Amygdala (tissue), 56 donors: Measurements from ENCODE around the gene CCNK.
A peak's percentile ranks its signal among the peaks of the same experiment; 100 is the strongest.

Source experiments
- DNase-seq, 56 donors: peaks; one replicate each; lab custom pipeline; 2025; lab: John Stamatoyannopoulos, UW

CCNK gene

DNA sequence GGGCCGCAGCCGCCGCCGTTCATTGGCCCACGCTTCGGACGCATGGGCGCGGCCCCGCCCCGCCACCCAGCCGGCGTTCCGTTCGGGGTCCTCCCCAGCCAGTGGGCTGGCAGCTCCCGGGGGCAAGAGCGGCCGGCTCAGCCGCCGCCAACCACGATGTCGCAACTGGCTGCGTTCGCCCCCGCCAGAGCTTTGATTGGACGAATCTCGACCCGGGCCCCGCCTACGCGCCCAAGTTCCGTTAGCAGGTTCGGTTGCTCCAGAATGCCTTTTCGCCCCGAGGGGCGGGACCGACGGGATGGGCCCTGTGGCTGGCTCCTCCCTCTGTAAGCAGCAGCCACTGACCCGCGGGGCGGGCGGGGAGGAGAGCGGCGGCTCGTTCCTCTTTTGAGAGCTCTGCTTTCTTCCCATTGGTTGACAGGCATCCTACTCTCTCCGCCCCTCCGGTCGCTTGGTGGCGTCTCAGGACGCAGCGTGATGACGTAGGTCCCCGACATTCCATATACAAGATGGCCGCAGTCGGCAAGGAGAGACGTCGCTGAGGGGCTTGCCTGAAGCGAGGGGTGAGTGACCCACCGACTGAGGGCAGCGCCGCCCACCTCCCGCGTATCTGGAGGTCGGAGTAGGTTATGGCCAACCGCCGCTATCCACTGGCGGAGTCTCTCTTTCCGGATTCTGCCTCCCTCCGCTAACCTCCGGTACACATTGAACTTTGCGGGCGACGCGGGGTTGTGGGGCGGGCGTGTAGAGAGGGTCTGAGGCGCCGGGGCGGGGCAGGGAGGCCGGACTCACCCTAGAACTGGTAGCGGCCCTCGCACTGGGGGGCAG is at the start of gene CCNK:
Gene CCNK (plus strand): TSS at position 493 of the 828 bp plus-strand sequence. CDS start 11,269 bp downstream, outside the sequence.
- peak; percentile 85 to 100 (median 100) for DNase-seq

DNA sequence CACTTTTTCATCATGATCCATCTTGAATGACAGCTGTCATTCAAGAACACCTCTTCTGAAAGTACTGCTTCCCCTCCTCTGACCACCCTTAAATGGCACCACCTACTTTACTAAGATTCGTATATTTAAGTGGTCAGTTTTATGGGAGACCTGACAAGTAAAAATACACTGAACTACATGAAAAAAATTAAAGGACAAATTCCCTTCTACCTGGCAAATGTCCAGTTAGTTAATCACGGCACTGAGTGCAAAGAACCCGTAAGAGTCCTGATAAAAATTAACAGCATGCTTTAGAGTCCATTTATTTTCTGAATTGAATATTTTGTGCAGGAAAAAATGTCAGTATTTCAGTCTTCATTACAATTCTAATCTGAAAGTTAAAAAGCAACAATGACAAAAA is 49.2 kb upstream of the CCNK start:
- no peak for DNase-seq

DNA sequence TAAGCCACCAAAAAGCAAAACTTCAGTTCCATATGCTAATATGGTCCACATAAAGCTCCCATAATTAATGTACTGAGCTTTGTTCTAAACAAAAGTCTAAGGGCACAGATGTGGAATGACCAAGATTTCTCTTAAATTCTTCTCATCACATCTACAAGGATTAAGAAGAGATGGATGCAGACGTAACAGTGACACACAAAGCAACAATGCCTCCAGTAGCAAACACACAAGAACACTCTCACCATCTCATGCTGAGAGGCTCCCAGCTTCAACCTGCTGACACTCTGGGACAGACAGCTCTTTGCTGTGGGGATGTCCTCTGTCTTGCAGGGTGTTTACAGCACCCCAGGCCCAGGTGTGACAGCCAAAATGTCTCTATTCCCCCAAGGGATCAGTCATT is 48.7 kb upstream of the CCNK start:
- no peak for DNase-seq

DNA sequence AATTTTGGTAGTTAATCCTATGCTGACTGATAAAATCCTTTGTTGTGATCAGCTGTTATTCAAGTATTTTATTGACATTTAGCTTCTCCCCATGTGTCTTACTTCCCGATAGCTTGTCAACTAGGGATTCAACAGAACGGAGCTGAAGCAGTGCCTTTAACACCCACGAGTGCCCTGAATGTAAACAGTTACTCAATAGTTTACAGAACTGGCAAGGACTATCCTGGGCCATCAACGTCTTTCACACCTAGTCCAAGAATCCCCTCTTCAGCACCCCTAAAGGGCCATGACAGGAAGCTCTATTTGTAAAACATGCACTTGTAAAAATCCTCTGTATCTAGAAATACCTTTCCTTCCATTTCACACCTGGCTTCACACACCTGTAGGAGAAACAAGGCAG is 45.9 kb upstream of the CCNK start:
- no peak for DNase-seq

DNA sequence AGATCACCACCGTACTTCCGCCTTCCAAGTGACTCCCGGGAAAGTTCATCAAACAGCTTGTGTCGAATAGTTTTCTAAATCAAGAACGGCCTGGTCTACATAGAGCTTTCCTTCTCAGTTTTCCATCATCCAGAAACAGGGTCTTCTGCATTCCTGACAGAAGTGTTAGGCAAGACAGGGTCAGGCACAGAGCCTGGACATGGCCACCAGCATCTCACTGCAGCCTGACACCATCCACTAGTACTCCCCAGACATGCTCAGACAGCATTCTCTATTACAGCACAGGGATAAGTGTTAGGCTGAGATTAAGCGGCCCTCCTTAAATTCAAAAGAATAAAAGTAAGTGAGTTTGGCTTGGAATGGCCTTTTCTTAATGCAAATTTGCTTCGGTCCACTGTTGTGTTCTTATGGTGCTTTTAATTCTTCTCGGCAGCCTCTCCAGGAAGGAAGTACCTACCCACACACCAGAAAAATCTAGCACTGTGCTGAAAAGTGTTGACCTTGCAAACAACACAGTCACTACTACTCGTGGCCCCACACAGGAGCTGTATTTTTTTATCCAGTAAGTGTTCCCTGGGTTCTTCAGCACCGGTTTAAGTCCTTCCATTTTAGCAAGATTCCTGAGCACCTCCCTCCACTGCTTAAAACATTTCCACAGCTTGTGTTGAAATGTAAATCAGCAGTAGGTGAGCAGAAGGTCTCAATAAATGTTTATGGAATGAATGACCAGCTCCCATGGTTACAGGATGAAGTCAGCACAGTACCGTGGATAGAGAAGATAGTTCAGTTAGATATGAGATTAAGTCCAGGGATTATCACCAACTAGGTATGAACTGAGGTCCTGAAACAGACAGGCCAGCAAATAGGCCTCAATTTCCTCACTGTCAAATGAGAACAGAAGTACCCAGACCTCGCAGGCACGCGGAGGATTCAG is 44.7 kb upstream of the CCNK start:
- no peak for DNase-seq

DNA sequence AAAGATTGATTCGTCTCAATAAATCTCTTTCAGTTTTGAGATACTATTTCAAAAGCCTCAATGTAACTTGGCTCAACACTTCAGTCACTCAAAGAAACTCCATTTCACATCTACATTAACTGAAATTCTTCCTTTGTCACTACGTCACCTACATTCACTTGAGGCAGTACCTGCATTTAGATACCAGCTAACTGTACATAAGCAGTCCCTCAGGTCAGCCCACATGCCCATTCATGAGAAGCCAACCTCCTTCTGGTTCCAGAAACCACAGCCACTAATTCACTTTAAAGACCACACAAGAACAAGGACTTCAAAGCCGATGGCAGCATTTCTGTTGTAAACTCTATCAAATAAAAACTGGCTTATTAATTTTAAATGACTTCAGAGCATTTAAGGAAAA is 43.5 kb upstream of the CCNK start:
- DNase-seq: no peak

DNA sequence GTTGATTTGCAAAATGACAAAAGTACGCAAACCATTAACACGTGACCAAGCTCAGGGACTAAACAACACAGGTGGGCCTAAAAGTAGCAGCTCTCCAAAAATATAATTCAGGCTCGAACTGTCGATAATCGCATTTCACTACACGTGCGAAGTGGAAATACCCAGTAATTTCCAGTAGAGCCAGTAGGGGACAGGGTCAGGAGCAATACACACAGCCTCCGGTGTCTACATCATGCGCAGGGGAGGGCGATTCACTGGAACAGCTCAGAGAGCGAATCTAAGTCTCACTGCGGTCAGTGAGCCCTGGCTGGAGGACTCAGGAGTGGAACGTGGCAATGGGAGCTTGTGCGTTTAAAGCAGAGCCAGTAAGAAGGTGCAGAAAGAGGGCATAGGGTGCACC is 40.9 kb upstream of the CCNK start:
- no peak for DNase-seq

DNA sequence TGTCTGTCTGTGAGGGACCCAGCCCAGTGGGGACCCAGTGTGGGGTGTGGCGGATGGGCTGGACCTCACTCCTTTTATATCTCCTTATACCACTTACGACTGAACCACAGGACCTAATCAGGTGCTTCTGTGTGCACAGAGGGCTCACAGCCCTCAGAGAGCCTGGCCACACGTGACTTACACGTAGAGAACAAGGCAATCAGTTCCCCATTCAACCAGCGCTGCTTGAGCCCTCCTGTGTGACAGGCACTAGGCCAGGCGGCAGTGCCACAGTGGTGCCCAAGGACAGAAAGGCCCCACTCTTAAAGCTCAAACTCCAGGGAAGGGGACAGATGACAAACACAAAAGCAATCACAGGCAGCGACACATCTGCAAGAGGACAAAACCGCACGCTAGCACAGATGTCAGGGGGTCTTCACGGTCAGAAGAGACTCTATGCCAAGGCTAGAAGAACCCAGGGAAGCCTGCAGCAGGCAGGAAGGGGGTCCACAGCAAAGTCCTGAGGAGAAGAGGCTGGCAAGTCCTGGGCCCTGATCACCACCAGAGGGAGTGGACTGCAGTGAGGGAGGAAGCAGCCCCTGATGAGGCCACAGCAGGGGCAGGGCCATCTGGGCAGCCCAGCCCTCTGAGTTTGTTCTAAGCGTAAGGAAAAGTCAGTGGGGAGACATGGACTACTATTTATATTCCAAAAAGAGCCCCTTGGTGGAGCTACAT is 39.9 kb upstream of the CCNK start:
- no peak for DNase-seq

DNA sequence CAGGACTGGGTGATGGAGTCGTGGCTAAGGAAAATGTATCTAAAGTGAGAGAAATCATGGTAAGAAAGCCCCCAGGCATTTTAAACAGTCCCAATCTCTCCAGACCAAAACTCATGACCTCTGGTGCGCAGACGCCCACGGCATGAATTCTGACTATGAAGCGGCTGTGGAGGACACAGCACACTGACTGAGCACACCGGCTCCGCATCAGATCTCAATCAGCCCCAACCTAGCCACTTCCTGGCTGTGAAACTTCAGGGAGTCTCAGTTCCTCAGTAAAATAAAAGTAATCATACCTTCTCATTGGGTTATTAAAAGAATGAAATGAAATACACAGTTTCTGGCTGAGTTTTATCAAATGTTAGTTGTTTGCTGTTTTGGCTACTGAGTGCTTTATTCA is 39.3 kb upstream of the CCNK start:
- no peak for DNase-seq

DNA sequence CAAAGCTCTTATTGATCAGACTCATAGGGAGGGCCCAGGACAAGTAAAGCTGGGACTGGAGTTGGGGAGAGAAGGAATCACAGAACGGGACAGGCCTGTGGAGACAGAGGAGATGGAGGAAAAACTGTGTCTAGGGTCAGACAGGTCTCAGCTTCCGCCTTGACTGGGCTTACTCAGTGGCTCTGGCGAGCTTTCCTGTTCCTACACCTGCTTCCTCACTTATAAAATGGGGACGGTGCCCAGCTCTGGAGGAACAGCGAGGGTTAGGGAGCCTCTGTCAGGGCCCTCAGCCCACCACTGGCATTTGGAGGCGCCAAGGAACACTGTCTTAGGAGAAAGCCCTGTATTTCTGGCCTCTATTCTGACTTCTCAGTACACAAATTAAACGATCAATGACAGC is 35.3 kb upstream of the CCNK start:
- DNase-seq: no peak

DNA sequence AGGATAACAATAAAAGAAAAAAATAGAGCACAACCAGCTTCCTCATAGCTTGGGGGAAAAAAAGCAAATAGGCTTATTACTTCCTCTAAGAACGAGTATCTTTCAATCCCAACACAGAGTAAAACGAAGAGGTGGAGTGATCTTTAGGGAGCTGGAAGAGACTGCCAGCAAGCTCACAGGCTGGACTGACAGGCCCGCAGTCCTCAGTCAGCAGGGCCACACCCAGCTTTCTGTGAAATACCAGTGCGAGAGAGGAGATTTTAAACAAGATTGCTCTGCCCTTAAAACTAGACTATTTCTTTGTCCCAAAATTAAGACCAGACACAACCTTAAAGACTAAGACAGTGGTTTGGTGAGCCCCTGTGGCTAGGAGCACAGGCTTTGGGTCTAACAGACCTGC is 33.5 kb upstream of the CCNK start:
- no peak for DNase-seq

DNA sequence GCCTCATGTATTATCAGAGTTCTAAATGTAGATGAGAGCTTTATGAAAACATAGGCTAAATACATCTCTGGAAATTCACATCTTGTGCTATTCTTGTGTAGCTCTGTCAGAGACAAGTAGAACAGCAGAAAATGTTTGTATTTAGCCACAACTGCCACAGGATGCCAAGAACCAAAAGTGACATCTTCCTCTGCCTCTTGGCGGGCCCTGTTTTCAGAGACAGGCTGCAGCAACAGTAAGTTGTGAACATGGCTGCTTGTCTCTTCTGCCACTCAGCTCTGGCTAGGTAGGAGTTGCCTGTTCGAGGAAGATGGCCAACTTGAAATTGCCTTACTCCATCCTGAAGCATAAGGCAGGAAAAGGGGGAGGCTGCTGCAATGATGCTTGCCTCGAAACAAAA is 30.9 kb upstream of the CCNK start:
- peak in 4 of 56 donors; percentile 4 to 26 (median 14) for DNase-seq

DNA sequence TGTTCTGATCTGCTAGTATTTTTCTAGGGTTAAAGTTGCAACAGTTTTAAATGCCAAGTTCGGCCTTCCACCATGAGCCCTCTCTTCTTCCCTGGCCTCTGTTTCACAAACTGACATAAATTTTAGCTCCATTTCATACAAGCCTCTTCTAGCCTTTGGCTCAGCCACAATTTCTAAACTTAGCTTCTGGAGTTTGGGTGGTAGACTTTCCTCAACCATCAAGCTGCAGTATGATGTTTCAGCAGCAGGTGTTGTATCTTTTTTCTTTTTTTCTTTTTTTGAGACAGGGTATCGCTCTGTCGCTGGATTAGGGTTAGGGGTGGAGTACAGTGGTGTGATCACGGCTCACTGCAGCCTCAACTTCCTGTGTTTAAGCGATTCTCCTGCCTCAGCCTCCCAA is 30.0 kb upstream of the CCNK start:
- DNase-seq: no peak

DNA sequence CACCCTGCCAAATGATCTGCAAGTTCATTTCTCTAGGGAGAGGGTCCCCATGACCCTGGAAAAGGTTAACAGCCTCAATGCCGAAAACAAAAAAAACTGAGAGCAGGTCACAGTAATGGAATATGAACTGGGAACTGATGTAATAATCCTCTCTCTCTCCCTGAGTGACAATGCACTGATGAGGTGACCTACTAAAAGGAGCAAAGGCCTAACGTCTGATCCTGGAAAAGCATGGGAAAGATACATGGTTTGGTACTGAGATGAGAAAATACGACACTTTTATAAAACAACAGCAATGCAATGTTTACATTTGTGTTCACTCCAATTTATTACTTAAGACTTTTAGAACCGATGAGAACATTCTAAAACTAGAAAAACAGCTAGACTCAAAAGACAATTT is 28.2 kb upstream of the CCNK start:
- no peak for DNase-seq

DNA sequence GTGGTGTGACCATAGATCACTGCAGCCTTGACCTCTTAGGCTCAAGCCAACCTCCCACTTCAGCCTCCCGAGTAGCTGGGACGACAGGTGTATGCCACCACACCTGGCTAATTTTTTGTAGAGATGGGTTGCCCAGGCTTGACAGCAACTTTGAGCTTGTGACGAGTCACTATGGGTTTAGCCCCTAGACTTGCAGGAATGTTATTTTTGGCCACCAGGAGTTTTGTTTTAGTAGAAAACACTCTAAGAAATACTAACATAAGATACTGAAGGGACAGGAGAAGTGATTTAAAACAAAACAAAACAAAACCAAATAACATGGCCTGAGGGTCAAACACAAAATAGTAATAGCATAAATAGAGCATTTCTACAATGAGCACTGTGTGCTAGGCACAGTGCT is 27.0 kb upstream of the CCNK start:
- no peak for DNase-seq

DNA sequence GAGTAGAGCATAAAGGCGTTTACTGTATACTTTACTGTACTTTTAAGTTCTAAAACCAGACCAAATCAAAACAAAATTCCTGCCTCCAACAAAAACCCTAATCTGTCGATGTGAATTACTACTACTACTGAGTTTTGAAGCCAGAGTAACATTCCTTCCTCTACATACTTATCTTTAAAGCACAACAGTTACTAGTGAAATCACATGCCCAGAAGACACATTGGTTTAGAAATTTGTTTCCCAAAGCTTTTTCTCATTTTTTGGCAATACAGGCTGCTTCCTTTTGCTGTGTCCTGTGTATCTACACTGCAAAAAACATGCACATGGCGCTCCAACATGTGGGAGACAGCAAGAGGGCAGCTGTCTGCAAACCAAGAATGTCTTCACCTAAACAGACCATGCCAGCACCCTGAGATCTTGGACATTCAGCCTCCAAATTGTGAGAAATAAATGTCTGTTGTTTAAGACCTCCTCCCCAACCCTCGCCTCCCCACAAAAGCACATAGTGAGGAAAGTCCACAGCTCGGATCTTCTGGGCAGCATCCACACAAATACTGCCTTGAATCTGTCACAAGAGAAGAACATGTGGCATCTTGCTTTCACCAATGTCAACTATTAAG is 21.6 kb upstream of the CCNK start:
- DNase-seq: no peak

DNA sequence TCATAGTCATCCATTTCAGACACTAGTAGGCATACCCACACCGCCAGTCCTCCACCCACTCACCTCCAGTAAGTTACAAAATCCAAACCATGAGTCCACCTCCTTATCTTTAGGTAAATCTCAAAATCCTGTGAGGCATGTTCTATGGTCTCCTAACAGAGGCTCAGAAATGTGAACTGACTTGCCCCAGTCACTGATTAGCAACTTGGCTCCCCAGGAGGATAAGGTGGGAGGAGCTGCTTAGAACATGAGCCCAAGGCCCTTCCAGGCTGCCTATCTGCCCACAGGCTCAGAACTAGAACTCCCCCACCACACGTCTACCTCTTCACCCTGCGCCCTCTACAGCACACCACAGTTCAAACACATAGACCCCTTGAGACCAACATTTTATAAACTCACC is 20.4 kb upstream of the CCNK start:
- DNase-seq: no peak

DNA sequence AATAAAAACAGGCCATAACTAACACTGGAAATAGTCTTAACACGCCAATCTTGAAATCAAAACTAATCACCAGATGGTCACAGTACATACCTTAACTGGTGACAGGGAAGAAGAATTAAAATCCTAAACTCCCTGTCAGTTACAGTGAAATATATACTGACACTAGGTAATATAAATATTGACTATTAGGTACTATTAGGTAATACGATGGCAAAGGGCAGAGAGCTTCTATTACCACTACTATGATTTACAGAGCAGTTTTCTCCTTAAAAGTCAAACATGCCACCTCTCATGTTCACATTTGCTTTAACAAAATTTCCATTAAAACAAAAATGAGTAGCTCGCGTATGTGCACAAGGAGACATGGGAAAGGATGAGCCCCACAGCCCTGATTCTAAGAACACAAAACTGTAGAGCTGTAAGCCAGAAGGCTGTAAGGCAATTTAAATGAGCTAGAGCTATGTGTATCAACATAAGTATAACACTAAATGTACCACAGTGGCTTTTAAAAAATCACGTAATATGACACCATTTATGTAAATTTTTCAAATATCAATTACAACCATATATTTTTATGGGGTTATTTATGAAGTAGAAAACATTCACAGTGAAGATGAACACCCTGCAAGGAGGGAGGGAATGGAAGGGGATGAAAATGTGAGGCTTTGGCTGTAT is 19.7 kb upstream of the CCNK start:
- DNase-seq: no peak

DNA sequence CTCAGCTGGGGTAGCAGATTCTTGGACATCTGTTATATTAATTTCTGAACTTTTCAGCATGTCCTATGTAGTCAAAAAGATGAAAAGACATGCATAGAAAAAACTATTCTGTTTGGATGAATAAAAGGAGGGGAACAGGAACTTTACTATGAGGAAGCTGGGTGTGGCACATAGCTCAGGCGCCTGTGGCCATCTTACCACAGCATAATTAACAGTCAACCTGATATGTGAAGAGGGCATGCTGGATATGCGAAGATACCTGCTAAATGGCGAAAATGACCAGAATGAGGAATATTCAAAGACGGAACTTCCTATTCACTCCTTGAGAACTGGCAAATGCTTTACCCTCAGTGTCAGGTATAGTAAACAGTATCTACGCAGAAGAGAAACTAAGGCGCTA is 19.0 kb upstream of the CCNK start:
- no peak for DNase-seq

DNA sequence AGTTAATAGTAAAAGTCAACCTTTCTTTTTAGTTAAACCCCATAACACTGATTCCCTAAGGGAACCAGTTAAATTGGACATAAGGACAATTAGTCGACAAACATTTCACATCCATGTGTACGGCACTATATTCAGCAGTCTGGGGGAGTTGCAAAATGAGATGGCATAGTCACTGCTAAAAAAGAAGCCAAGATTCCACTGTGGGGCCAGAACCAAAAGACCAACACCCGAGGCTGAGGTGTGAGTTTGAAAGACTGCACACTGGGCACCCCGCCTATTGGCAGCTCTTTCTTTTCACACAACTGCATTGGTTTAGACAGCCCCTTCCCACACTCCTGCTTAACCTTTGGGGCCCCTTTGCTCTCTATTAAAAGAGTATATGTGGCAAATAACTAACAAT is 17.2 kb upstream of the CCNK start:
- DNase-seq: peak in 2 of 56 donors; percentile 5 to 17
